Keratinocyte (primary cell): Measurements from ENCODE around the gene ITPKB. TPM values are rescaled to one million over a fixed set of nuclear protein-coding genes. Genes with fewer than 3 reads are reported as not detected.

Experiments
- DNase-seq: peaks from one replicate; pipeline ENCODE4 v3.0.0-alpha.2; 2011; ENCODE audit warnings: low read depth, missing footprints, low spot score
- FAIRE-seq: peaks from 2 replicates; lab custom pipeline; 2011; peaks lifted over from hg19 to GRCh38; lab: Jason Lieb, UNC
- H2AFZ ChIP-seq: 2 replicates; pipeline ENCODE4 v1.6.0; 2012; ENCODE audit warnings: low read length, control low read depth, inconsistent platforms; ENCODE audit not compliant: control insufficient read depth
- H3K27ac ChIP-seq: 2 replicates; pipeline ENCODE4 v1.5.1; 2011; ENCODE audit warnings: low read length; ENCODE audit not compliant: control insufficient read depth, insufficient read depth
- H3K27me3 ChIP-seq: 3 replicates; pipeline ENCODE4 v1.6.0; 2011; ENCODE audit warnings: low read length; ENCODE audit not compliant: control insufficient read depth, insufficient read depth; ENCODE audit errors: extremely low read depth
- H3K36me3 ChIP-seq, 2 experiments: 2 replicates in 1 of 2; 3 replicates in 1 of 2; pipeline ENCODE4 v1.5.1; 2011; ENCODE audit warnings: low read length in 2 of 2, mild to moderate bottlenecking in 1 of 2; ENCODE audit not compliant: control insufficient read depth in 2 of 2, insufficient read depth in 2 of 2; ENCODE audit errors: extremely low read depth in 1 of 2
- H3K4me1 ChIP-seq: 3 replicates; pipeline ENCODE4 v1.5.1; 2011; ENCODE audit warnings: low read length; ENCODE audit not compliant: control insufficient read depth, insufficient read depth; ENCODE audit errors: extremely low read depth
- H3K4me2 ChIP-seq: 3 replicates; pipeline ENCODE4 v1.6.0; 2011; ENCODE audit warnings: low read depth, low read length; ENCODE audit not compliant: control insufficient read depth, insufficient read depth; ENCODE audit errors: extremely low read depth
- H3K4me3 ChIP-seq, 3 experiments: fragments of 200-600 bp in 1 of 3; sonication (generic) in 1 of 3; 2 replicates in 2 of 3; 3 replicates in 1 of 3; pipeline ENCODE4 v1.5.1; 2011 to 2016; ENCODE audit warnings: low read length in 3 of 3, mild to moderate bottlenecking in 3 of 3, control low read depth in 2 of 3, inconsistent platforms in 1 of 3, low read depth in 1 of 3, mixed read lengths in 1 of 3, mixed run types in 1 of 3, moderate library complexity in 1 of 3; ENCODE audit not compliant: control insufficient read depth in 2 of 3, insufficient read depth in 2 of 3; ENCODE audit errors: extremely low read depth in 1 of 3
- H3K79me2 ChIP-seq: 2 replicates; pipeline ENCODE4 v1.6.0; 2012; ENCODE audit warnings: low read length; ENCODE audit not compliant: control insufficient read depth, insufficient read depth
- H3K9ac ChIP-seq: 3 replicates; pipeline ENCODE4 v1.6.0; 2011; ENCODE audit warnings: low read length; ENCODE audit not compliant: control insufficient read depth, insufficient read depth; ENCODE audit errors: extremely low read depth
- H3K9me1 ChIP-seq: 3 replicates; pipeline ENCODE4 v1.6.0; 2011; ENCODE audit warnings: low read length; ENCODE audit not compliant: control insufficient read depth, insufficient read depth; ENCODE audit errors: extremely low read depth
- H3K9me3 ChIP-seq: 2 replicates; pipeline ENCODE4 v1.5.1; 2012; ENCODE audit warnings: low read depth, low read length; ENCODE audit not compliant: control insufficient read depth
- H4K20me1 ChIP-seq: 3 replicates; pipeline ENCODE4 v1.6.0; 2011; ENCODE audit warnings: low read length; ENCODE audit not compliant: control insufficient read depth, insufficient read depth; ENCODE audit errors: extremely low read depth
- EZH2 ChIP-seq: IDR thresholded peaks from one replicate; pipeline ENCODE4 v1.6.1; 2012; ENCODE audit warnings: inconsistent platforms, mild to moderate bottlenecking, low read length, moderate library complexity
- dilution Hi-C: fragments of 300-500 bp; cut with MboI; formaldehyde crosslinking; loops from one replicate; pipeline ENCODE4 v1.7.0; 2020; ENCODE audit warnings: low sequenced_read_pairs; ENCODE audit not compliant: extremely low pct_ligation_motif_present
- polyA plus RNA-seq, 5 experiments: library from polyadenylated mRNA; depleted of rRNA in 3 of 5; stranded (reverse) in 3 of 5; stranded (forward) in 1 of 5; unstranded in 1 of 5; fragments of >200 nt; gene quantifications; 1 replicate in 1 of 5; 2 replicates in 3 of 5; 3 replicates in 1 of 5; pipeline versions ENCODE4 v1.2.1 to v1.2.3, GENCODE V29; 2011 to 2012; ENCODE audit warnings: missing spikeins in 2 of 5, low read depth in 1 of 5, low replicate concordance in 1 of 5
- TF ChIP-seq, protein P1 (sequence below), 3 experiments: IDR thresholded peaks in 1 of 3; conservative IDR thresholded peaks in 1 of 3; optimal IDR thresholded peaks in 1 of 3; 2 replicates in 2 of 3; 3 replicates in 1 of 3; pipeline versions ENCODE3 to v1.5.1; 2011; ENCODE audit warnings: low read length in 3 of 3, mild to moderate bottlenecking in 3 of 3, moderate library complexity in 2 of 3, control low read depth in 1 of 3, inconsistent platforms in 1 of 3; ENCODE audit not compliant: insufficient read depth in 2 of 3; ENCODE audit errors: extremely low read depth in 1 of 3

The ITPKB gene
- polyA plus RNA-seq, 1 donor (not counting 4 experiments of a cell fraction or from before 2014, with no cell fraction given): 3.2 TPM

DNA sequence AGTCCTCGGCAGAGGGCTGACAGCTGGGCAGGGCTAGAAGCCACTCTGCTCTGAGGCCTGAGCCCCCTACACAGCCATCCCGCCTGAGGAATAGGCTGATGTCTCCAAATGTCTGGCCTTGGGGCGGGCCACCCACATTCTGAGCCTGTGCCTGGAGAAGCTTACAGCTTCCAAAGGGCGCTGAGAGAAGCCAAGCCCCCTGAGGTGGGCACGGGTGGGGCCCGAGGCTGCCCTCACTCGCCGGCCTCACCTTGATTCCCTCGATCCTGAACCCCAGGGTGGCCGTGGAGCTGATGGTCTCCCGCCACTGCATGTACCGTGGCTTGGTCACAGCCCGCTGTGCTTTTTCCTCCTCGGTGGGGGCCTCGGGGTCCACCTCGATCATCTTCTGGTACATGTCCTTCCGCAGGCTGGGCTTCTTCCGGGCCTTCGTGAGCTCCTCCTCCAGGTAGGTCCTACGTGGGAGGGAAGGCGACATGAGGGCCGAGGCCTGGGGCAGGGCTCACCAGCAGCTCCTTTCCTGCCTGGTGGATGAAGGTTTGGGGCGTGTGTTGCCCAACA is 97.3 kb downstream of the ITPKB start:
- H3K79me2 ChIP-seq: no peaks in the 10 kb centered on the region
- peaks cover 3% of the 10 kb centered on the region for H4K20me1 ChIP-seq
- no peak overlapping the region for H2AFZ ChIP-seq
- DNase-seq (no peak), FAIRE-seq (no peak)
- H3K4me1 ChIP-seq: peaks cover 10% of the 10 kb centered on the region
- H3K9me1 ChIP-seq: no peaks in the 10 kb centered on the region
- H3K27me3 ChIP-seq: no peaks in the 10 kb centered on the region
- peaks cover 6 to 8% of the 10 kb centered on the region in 2 experiments for H3K36me3 ChIP-seq
- no peaks in the 10 kb centered on the region for H3K9me3 ChIP-seq
- no peak overlapping the region for H3K4me2 ChIP-seq
- no peak for TF ChIP-seq EZH2
- TF ChIP-seq, protein P1, sequence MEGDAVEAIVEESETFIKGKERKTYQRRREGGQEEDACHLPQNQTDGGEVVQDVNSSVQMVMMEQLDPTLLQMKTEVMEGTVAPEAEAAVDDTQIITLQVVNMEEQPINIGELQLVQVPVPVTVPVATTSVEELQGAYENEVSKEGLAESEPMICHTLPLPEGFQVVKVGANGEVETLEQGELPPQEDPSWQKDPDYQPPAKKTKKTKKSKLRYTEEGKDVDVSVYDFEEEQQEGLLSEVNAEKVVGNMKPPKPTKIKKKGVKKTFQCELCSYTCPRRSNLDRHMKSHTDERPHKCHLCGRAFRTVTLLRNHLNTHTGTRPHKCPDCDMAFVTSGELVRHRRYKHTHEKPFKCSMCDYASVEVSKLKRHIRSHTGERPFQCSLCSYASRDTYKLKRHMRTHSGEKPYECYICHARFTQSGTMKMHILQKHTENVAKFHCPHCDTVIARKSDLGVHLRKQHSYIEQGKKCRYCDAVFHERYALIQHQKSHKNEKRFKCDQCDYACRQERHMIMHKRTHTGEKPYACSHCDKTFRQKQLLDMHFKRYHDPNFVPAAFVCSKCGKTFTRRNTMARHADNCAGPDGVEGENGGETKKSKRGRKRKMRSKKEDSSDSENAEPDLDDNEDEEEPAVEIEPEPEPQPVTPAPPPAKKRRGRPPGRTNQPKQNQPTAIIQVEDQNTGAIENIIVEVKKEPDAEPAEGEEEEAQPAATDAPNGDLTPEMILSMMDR (optimal IDR thresholded peaks at IDR 0.05 in 1 of 3, IDR thresholded peaks at IDR 0.05 in 1 of 3, conservative IDR thresholded peaks at IDR 0.05 in 1 of 3; ENCODE audit: extremely low read depth in 1 of 3, insufficient read depth in 2 of 3, low read length in 3 of 3): no peak
- dilution Hi-C loops: no loop called here
- H3K9ac ChIP-seq: no peak overlapping the region
- H3K27ac ChIP-seq: no peak overlapping the region
- no peak overlapping the region for H3K4me3 ChIP-seq

DNA sequence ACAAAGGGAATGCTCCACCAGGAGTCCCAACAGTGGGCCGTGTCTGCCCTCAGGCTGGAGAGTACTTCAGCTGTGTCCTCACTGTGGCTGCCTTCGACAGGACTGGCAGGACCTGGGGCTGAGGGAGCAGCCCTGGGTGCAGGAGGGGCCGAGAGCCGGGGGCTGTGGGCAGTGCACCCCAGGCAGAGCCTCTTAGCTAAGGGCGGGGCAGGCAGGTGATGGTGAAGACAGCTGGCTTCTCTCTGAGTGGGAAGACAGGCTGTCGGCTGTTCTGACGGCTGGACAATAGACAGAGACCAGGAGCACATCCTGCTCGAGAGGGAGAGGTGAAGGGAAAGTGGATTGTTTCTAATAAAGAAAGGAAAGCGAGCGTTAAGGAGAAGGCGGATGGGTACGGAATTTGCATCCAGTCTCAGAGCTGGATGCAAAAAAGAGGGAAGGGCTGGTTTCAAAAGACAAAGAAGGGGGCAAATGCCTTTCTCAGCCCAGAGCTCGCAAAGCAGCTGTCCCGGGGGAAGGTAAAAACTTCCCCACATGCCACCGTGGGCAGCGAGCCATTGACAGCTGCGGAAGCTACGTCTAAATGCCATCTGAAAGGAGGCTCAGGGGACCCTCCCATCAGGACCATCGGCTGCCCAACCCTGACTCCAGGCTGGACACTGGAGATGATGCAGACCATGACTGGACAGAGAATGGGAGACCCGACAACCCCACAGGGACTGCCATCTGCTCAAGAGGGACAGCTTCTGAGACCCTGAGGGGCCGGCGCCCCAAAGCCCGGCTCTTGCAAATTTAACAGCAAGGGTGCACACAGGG is 98.6 kb downstream of the ITPKB start:
- dilution Hi-C loops: no loop called here
- FAIRE-seq (no peak), DNase-seq (no peak)
- H3K4me1 ChIP-seq: peaks cover 14% of the 10 kb centered on the region
- no peaks in the 10 kb centered on the region for H3K9me1 ChIP-seq
- H2AFZ ChIP-seq: no peak overlapping the region
- TF ChIP-seq, protein P1 (optimal IDR thresholded peaks at IDR 0.05 in 1 of 3, IDR thresholded peaks at IDR 0.05 in 1 of 3, conservative IDR thresholded peaks at IDR 0.05 in 1 of 3; ENCODE audit: extremely low read depth in 1 of 3, insufficient read depth in 2 of 3, low read length in 3 of 3): no peak
- TF ChIP-seq EZH2: no peak
- peaks cover 6 to 8% of the 10 kb centered on the region in 2 experiments for H3K36me3 ChIP-seq
- no peaks in the 10 kb centered on the region for H3K79me2 ChIP-seq
- no peaks in the 10 kb centered on the region for H3K9me3 ChIP-seq
- H3K9ac ChIP-seq: no peak overlapping the region
- H3K4me2 ChIP-seq: no peak overlapping the region
- no peaks in the 10 kb centered on the region for H3K27me3 ChIP-seq
- H3K27ac ChIP-seq: no peak overlapping the region
- H4K20me1 ChIP-seq: peaks cover 3% of the 10 kb centered on the region
- H3K4me3 ChIP-seq: no peak overlapping the region
